ENCODE measurements around the gene THADA.

GRCh38 chr2:43300781-43301583 is 294.9 kb downstream of the THADA start:
- no peak for TF ChIP-seq FOXM1 (IDR thresholded peaks at IDR 0.05; ENCODE audit: borderline replicate concordance)
- no peak for TF ChIP-seq SUZ12 (IDR thresholded peaks at IDR 0.05)
- no peak for TF ChIP-seq FOXK2 (IDR thresholded peaks at IDR 0.05)
- no peak for TF ChIP-seq ZNF384 (IDR thresholded peaks at IDR 0.05)
- TF ChIP-seq FOXA1 (IDR thresholded peaks at IDR 0.05): no peak
- no peak for TF ChIP-seq HDGF (IDR thresholded peaks at IDR 0.05; ENCODE audit: borderline replicate concordance)
- no peak for TF ChIP-seq SP1 (IDR thresholded peaks at IDR 0.05)
- no peak for TF ChIP-seq CTBP1 (IDR thresholded peaks at IDR 0.05; ENCODE audit: borderline replicate concordance)
- TF ChIP-seq TARDBP (IDR thresholded peaks at IDR 0.05): no peak
- no peak for TF ChIP-seq ELF4 (IDR thresholded peaks at IDR 0.05)
